Superior temporal gyrus (tissue), 1 donor: Measurements from ENCODE around the gene EIF4EBP3.
"Not testable (repeated sequence)": the region's sequence is repeated elsewhere in the genome, so short reads cannot be mapped to it uniquely, and the experiment has no call there.

Experiments used
- DNase-seq: peaks from one replicate; pipeline ENCODE4 v3.0.0-alpha.2; 2016; ENCODE audit errors: extremely low spot score

EIF4EBP3 gene

GRCh38 chr5:140576776-140577201 is 29.3 kb downstream of the EIF4EBP3 start:
- no peak for DNase-seq

DNA sequence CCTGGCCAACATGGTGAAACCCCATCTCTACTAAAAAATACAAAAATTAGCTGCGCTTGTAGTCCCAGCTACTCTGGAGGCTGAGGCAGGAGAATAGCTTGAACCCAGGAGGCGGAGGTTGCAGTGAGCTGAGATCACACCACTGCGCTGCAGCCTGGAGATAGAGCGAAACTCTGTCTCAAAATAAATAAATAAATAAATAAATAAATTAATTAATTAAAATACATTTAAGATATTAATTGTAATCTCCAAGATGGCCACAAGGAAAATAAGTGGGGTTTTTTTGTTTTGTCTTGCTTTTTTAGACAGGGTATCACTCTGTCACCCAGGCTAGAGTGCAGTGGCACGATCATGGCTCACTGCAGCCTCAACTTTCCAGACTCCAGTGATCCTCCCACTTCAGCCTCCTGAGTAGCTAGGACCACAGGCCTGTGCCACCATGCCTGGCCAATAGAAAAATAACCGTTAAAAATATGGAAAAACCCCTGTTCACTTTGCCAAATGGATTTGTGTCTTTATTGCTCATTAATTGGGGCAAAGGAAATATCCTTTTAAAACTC is 31.8 kb downstream of the EIF4EBP3 start:
- DNase-seq: not testable (repeated sequence)

- DNase-seq: no peak
These were observed 40.0 kb downstream of the EIF4EBP3 start for GRCh38 chr5:140587495-140587894.

- no peak for DNase-seq
These were observed 41.0 kb downstream of the EIF4EBP3 start for GRCh38 chr5:140588311-140589070.

DNA sequence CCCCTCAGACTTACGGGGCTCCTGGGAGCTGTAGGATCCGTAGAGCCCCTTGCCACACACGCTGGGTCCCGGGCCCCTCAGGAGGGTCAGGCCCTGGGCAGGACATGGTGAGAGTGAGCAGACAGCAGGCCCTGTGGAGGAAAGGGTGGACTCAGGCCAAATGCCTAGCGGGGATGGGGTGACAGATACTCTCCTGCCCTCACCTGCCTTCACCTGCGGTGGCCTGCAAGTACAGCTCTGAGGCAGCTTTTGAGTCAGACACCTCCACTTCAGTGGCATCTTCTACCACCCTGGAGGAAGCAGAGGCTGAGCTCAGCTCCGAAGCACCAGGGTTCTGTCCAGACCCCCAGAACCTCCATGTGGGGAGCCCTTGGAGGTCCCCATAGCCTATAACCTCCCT is 43.4 kb downstream of the EIF4EBP3 start:
- DNase-seq: no peak

- DNase-seq: no peak
These were observed 44.4 kb downstream of the EIF4EBP3 start for GRCh38 chr5:140591747-140592372.

GRCh38 chr5:140593070-140593469 is 45.6 kb downstream of the EIF4EBP3 start:
- DNase-seq: not testable (repeated sequence)

DNA sequence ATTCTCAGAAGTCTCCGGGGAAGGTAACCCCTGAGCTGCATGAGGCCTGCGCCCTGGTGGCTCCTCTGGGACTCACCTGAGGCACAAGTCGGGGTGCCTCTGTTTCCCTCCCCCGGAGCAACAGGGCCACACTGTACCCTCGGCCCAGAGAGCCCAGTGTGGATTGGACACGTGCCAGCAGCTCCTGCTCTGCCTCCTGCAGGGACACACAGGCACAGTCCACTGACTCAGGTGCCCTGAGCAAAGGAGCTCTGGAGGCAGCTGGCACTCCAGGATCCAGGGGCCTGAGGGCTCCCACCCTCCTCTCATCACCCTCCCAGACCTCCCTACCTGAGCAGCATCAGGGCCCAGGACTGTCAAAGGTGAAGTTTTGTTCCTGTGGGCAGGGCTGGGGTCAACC is 46.7 kb downstream of the EIF4EBP3 start:
- no peak for DNase-seq

GRCh38 chr5:140595538-140596300 is 48.3 kb downstream of the EIF4EBP3 start:
- peak; percentile 71 for DNase-seq

DNA sequence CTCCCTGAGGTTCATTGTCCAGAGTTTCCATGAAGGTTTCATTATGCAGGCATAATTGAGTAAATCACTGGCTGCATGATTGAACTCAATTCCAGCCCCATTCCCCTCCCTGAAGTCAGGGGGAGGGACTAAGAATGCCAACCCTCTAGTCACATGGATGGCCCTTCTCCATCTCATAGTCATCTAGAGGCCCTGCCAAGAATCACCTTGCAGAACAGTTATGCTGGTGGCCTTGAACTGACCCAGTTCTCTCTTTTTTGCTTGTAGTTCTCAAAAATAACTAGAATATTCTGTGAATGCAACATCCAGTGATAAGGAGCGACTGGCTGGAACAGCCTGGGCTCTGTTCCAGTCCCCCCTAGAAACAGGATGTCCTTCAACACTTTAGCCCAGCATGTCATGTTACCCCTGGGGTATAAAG is 48.9 kb downstream of the EIF4EBP3 start:
- DNase-seq: no peak

GRCh38 chr5:140598836-140599235 is 51.4 kb downstream of the EIF4EBP3 start:
- no peak for DNase-seq
